Measurements from ENCODE around the gene AKAP10.
"Not testable (repeated sequence)": the region's sequence is repeated elsewhere in the genome, so short reads cannot be mapped to it uniquely, and the experiment has no call there.

The AKAP10 gene

DNA sequence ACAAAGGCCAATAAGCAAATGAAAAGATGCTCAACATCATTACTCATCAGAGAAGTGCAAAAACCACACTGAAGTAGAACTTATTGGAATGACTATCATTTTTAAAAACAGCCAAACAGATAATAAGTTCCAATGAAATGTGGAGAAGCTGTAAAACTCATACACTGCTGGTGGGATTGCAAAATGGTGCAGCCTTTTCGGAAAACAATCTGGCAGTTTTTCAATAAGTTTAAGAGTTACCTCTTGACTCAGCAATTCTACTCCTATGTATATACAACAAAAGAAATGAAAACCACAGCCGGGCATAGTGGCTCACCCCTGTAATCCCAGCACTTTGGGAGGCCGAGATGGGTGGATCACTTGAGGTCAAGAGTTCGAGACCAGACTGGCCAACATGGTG lies 49.3 kb downstream of the AKAP10 start:
- peak in 1 of 2 experiments; percentile 5 for DNase-seq (ENCODE audit: low read depth in 2 of 2)

GRCh38 chr17:19915245-19915978 lies 62.2 kb downstream of the AKAP10 start:
- DNase-seq (ENCODE audit: low read depth in 2 of 2) = no peak

DNA sequence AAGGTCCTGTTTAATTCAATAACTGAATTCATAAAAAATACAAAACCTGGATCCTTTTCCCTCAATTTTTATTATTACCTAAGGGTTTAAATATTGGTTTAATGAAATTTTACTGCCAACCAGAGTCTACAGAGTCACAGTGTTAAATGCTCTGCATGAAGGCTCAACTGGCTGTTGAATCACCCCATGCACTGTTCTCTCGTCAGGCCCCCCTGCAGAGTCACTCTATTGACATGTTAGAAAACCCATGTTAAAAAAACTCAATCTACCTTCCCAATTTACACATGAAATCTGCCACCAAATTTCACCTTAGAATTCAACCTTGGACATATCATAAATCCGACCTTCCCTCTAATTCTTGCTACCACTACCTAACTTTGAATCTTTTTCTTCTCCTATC lies 66.6 kb downstream of the AKAP10 start:
- DNase-seq (ENCODE audit: low read depth in 2 of 2) = no peak

DNA sequence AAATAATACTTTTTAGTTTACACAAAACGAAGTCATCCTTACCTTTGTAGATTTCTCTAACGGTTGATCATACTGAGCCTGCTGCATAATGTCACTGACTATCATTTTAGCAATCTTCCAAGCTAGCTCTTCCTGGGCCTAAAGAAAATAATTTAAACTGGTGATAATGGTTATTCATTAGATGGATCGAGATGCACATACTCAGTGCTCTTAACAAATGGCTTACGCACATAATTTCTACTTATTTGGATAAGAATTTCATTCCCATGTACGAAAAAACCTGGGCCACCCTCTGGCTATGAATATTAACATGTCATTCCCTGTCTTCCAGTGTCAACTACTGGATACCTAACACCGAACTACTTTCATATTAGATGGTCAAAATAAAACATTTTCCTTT lies 68.5 kb downstream of the AKAP10 start:
- DNase-seq (ENCODE audit: low read depth in 2 of 2) = no peak

GRCh38 chr17:19905502-19905901 lies 72.1 kb downstream of the AKAP10 start:
- DNase-seq (ENCODE audit: low read depth in 2 of 2) = no peak

DNA sequence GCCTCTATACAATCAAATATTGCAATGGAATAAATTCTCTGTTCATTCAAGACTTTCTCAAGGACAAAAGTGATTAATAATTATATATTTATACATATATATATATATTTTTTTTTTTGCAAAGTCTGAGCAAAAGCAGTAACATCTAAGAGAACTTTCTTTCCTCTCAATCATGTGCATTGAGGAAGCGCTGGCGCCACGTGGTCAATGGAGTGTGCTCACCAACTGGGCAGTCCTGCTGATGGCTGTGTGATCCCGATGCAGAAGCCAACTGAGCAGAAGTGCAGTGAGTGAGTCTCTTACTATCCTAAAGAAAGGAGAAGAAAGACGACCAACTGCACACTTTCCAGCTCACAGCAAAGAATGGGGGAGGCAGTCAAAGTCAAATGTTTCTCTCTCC lies 72.7 kb downstream of the AKAP10 start:
- no peak for DNase-seq (ENCODE audit: low read depth in 2 of 2)

- DNase-seq (ENCODE audit: low read depth in 2 of 2) = peak in 1 of 2 experiments; percentile 6
These were observed 73.2 kb downstream of the AKAP10 start for GRCh38 chr17:19904412-19904811.

DNA sequence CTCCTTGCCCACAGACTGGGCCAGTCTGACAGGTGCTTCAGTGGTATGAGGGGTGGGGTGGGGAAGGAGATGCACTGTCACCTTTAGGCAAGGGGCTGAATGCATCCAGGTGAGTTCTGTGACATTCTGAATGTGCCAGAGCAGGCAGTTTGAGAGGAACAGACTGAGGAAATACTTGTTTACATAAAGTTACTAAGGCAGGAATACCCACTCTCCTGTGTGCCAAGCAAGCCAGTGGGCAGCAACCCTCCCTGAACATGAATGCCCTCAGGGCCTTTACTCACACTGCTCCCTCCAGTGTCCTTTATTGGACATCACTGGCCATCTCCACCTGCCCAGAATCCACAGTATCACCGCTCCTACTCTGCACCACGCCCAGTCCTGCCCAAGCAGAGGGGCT lies 76.8 kb downstream of the AKAP10 start:
- no peak for DNase-seq (ENCODE audit: low read depth in 2 of 2)

- peak; percentile 59 to 64 for DNase-seq (ENCODE audit: low read depth in 2 of 2)
These were observed 79.7 kb downstream of the AKAP10 start for GRCh38 chr17:19897903-19898302.

GRCh38 chr17:19897090-19897837 lies 80.4 kb downstream of the AKAP10 start:
- no peak for DNase-seq (ENCODE audit: low read depth in 2 of 2)

- no peak for DNase-seq (ENCODE audit: low read depth in 2 of 2)
These were observed 80.9 kb downstream of the AKAP10 start for GRCh38 chr17:19896679-19897078.

DNA sequence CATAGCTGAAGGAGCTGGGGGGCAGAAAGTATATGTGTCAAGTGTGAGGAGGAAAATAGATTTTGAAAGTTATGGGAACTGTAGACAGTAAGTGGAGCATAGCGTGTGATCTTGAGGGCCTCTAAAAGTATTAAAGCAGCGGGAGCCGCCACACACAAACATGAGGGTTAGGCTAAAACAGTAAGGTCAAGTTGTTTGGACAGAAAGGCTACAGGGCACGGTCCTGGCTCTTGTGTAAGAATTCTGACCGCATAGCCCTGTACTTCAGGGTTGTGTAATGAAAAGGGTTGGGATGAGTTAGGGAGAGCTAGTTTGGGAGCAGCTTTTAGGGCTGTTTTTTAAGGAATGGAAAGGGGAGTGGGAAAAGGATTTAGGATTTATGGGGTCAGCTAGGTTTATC lies 87.1 kb downstream of the AKAP10 start:
- not testable (repeated sequence) for DNase-seq (ENCODE audit: low read depth in 2 of 2)

- not testable (repeated sequence) for DNase-seq (ENCODE audit: low read depth in 2 of 2)
These were observed 87.6 kb downstream of the AKAP10 start for GRCh38 chr17:19890001-19890400.

- DNase-seq (ENCODE audit: low read depth in 2 of 2) = no peak
These were observed 91.5 kb downstream of the AKAP10 start for GRCh38 chr17:19886116-19886515.

DNA sequence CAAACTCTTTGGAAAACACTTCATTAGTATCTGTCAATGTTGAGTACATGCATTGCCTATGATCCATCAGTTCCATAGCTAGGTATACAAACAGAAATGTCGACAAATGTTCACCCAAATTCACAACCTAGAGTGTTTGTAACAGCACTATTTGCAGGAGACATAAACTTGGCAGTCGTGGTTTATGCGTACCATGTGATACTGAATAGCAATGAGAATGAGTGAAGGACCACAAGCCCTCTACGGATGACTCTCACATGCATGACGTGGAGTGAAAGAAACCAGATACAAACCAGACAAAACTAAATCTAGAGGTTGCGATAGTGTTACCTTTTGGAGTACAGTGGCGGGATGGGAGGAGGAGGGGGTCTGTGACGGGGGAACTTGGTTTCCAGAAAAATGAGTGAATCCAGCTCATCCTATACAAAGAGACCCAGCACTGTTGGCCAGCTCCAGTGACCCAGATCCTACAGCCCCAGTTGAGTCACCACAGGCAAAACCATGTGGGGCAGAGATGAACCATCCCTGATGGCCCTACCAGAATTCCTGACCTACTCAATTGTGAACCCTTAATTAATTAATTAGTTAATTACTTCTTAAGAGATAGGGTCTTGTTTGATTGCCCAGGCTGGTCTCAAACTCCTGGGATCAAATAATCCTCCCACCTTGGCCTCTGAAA lies 94.0 kb downstream of the AKAP10 start:
- no peak for DNase-seq (ENCODE audit: low read depth in 2 of 2)

GRCh38 chr17:19880393-19880792 lies 97.2 kb downstream of the AKAP10 start:
- no peak for DNase-seq (ENCODE audit: low read depth in 2 of 2)

DNA sequence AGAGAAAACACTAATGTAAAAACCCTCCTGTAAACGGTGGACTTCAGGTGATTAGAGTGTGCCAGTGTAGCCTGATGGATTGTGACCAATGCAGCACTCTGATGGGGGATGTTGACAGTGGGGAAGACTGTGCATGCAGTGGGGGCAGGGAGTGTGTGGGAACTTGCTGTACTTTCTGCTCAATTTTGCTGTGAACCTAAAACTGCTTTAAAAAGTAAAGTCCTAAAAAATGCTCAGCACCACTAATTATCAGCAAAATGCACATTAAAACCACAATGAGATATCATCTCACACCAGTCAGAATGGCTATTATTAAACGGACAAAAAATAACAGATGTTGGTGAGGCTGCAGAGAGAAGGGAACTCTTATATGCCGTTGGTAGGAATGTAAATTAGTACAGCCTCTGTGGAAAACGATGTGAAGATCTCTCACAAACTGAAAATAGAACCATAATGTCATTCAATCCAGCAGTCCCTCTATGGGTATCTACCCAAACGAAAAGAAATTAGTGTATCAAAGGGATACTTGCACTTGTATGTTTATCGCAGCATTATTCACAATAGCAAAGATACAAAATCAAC lies 100.2 kb downstream of the AKAP10 start:
- DNase-seq (ENCODE audit: low read depth in 2 of 2) = no peak

GRCh38 chr17:19876529-19877161 lies 101.0 kb downstream of the AKAP10 start:
- DNase-seq (ENCODE audit: low read depth in 2 of 2) = no peak

DNA sequence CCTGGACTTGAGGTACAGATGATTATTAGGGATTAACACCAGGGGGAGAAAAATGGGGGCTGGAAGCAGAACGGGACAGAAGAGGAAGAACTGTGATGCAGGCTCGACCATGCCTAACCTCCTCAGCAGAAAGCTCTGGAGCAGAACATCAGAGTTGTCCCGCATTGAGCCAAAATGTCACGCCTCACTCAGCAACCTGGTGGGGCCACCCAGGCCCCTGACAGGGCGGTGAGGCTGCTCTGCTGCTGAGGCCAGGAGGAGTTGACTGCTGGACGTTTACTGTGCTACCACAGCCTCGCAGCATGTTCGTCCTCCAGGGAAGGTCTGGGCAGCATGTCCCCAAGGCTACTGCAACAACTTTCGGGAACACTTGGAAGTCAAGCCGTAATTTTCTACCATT lies 103.4 kb downstream of the AKAP10 start:
- no peak for DNase-seq (ENCODE audit: low read depth in 2 of 2)

GRCh38 chr17:19873346-19873745 lies 104.3 kb downstream of the AKAP10 start:
- no peak for DNase-seq (ENCODE audit: low read depth in 2 of 2)

DNA sequence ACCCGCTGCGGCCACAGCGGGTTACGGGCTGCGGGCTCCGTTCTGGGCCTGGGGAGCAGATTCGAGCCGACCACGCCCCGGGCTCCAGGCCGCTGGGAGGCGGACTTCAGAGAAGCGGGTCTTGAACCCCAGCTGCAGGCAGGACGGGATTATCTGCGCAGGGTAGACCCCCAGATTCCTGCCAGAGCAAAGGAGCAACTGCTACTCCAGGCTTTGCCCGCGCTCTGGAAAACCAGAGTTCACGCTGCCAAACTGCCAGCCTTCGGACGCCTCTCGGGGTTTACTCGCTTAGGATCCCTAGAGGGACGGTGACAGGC lies 109.6 kb downstream of the AKAP10 start:
- DNase-seq (ENCODE audit: low read depth in 2 of 2) = peak in 1 of 2 experiments; percentile 5

Data from fibroblast of skin of left quadriceps (primary cell).